GM23248 (cell line): Measurements from ENCODE around the gene SPA17. TPM values are rescaled to one million over a fixed set of nuclear protein-coding genes. Genes with fewer than 3 reads are reported as not detected.

Source experiments
- DNase-seq: peaks from one replicate; pipeline ENCODE4 v3.0.0-alpha.2; 2015
- H2AFZ ChIP-seq: fragments of 200-600 bp; sonication (generic); 2 replicates; pipeline ENCODE4 v1.6.1; 2016; ENCODE audit warnings: antibody characterized with exemption
- H3F3A ChIP-seq: fragments of 200-600 bp; sonication (generic); 2 replicates; pipeline ENCODE4 v1.6.1; 2016; ENCODE audit warnings: mild to moderate bottlenecking, antibody characterized with exemption, mixed run types; ENCODE audit not compliant: insufficient read depth
- H3K27ac ChIP-seq: fragments of 200-600 bp; sonication (generic); 2 replicates; pipeline ENCODE4 v1.5.1; 2016; ENCODE audit warnings: mild to moderate bottlenecking
- H3K27me3 ChIP-seq: fragments of 200-600 bp; sonication (generic); replicated peaks from 2 replicates; pipeline ENCODE4 v1.6.1; 2016; ENCODE audit warnings: mild to moderate bottlenecking; ENCODE audit not compliant: insufficient read depth
- H3K36me3 ChIP-seq: fragments of 200-600 bp; sonication (generic); 2 replicates; pipeline ENCODE4 v1.6.1; 2016; ENCODE audit warnings: low read depth, mild to moderate bottlenecking
- H3K4me1 ChIP-seq: fragments of 200-600 bp; sonication (generic); 2 replicates; pipeline ENCODE4 v1.6.1; 2016; ENCODE audit warnings: mild to moderate bottlenecking; ENCODE audit not compliant: insufficient read depth
- H3K4me2 ChIP-seq: fragments of 200-600 bp; sonication (generic); one replicate; pipeline ENCODE4 v1.6.1; 2016; ENCODE audit warnings: mild to moderate bottlenecking; ENCODE audit not compliant: unreplicated experiment
- H3K4me3 ChIP-seq: fragments of 200-600 bp; sonication (generic); 2 replicates; pipeline ENCODE4 v1.5.1; 2016; ENCODE audit warnings: mild to moderate bottlenecking
- H3K79me2 ChIP-seq: fragments of 200-600 bp; sonication (generic); 2 replicates; pipeline ENCODE4 v1.6.1; 2016; ENCODE audit warnings: mild to moderate bottlenecking; ENCODE audit not compliant: insufficient read depth
- H3K9ac ChIP-seq: fragments of 200-600 bp; sonication (generic); 2 replicates; pipeline ENCODE4 v1.6.1; 2016; ENCODE audit warnings: mild to moderate bottlenecking
- H3K9me2 ChIP-seq: fragments of 200-600 bp; sonication (generic); 2 replicates; pipeline ENCODE4 v1.6.1; 2016; ENCODE audit warnings: mixed run types, mild to moderate bottlenecking, moderate library complexity; ENCODE audit not compliant: insufficient read depth
- H3K9me3 ChIP-seq: fragments of 200-600 bp; sonication (generic); one replicate; pipeline ENCODE4 v1.6.1; 2017; ENCODE audit warnings: low read depth
- H4K20me1 ChIP-seq: fragments of 200-600 bp; sonication (generic); 2 replicates; pipeline ENCODE4 v1.6.0; 2016; ENCODE audit not compliant: insufficient read depth
- EZH2 ChIP-seq: fragments of 200-600 bp; sonication (generic); IDR thresholded peaks from 2 replicates; pipeline ENCODE4 v1.6.1; 2018; ENCODE audit warnings: antibody characterized with exemption, mild to moderate bottlenecking; ENCODE audit not compliant: insufficient read depth, poor library complexity, severe bottlenecking
- EZH2phosphoT487 ChIP-seq: fragments of 200-600 bp; sonication (generic); IDR thresholded peaks from 2 replicates; pipeline ENCODE4 v1.6.1; 2018; ENCODE audit warnings: antibody characterized with exemption, moderate library complexity, mild to moderate bottlenecking, low read depth; ENCODE audit not compliant: insufficient read depth
- WGBS, 2 experiments: methylation state at CpG; one replicate each; pipeline ENCODE4 v1.1.6; 2015 to 2017; ENCODE audit warnings: low lambda C conversion rate in 2 of 2, low coverage in 1 of 2; ENCODE audit errors: missing lambda C conversion rate in 2 of 2; 5-methylcytosine and 5-hydroxymethylcytosine counted together
- in situ Hi-C: fragments of 300-500 bp; cut with MboI; formaldehyde crosslinking; loops from 2 replicates; pipeline ENCODE4 v1.15.0; 2020
- polyA plus RNA-seq: library from polyadenylated mRNA; unstranded; fragments of >200 nt; fragmentation: Nextera tagmentation; extraction: Ambion mirVana; gene quantifications from 2 replicates; pipeline ENCODE4 v1.2.1, GENCODE V29; 2016
- total RNA-seq: library from RNA; depleted of rRNA; stranded (reverse); fragments of >200 nt; shearing (Covaris generic); gene quantifications from 2 replicates; pipeline ENCODE4 v1.2.3, GENCODE V29; 2014

SPA17 gene
- total and polyA plus RNA-seq, 2 experiments from 2014 or later, result 6.5 to 14.0 TPM

GRCh38 chr11:124737638-124738305 is 64.1 kb downstream of the SPA17 start:
- Histone ChIP-seq H3K4me1 (no peaks in the 10 kb centered on the region), H2AFZ (no peak overlapping the region), H3K9me2 (no peaks in the 10 kb centered on the region), H3K4me3 (no peak overlapping the region), H3K79me2 (no peaks in the 10 kb centered on the region), H4K20me1 (no peaks in the 10 kb centered on the region), H3K4me2 (no peak overlapping the region), H3K9me3 (no peaks in the 10 kb centered on the region), H3K27ac (no peak overlapping the region), H3K27me3 (peaks cover 34% of the 10 kb centered on the region), H3K36me3 (no peaks in the 10 kb centered on the region), H3K9ac (no peak overlapping the region), H3F3A (no peaks in the 10 kb centered on the region)
- in situ Hi-C loops, result no loop called here
- no peak for DNase-seq
- TF ChIP-seq EZH2phosphoT487 (no peak), EZH2 (no peak)
- WGBS, 2 experiments, result 74 to 75% methylated on average over 7 of the region's 7 CpGs

- Histone ChIP-seq H3K4me1 (no peaks in the 10 kb centered on the region), H3K9ac (no peak overlapping the region), H3K36me3 (no peaks in the 10 kb centered on the region), H3F3A (no peaks in the 10 kb centered on the region), H3K4me3 (peak overlapping the region; percentile 67), H3K4me2 (peak overlapping the region; percentile 87), H3K79me2 (no peaks in the 10 kb centered on the region), H4K20me1 (no peaks in the 10 kb centered on the region), H2AFZ (no peak overlapping the region; the same call in 1 of the 2 replicates), H3K9me2 (no peaks in the 10 kb centered on the region), H3K27ac (no peak overlapping the region), H3K27me3 (peaks cover 41% of the 10 kb centered on the region), H3K9me3 (no peaks in the 10 kb centered on the region)
- in situ Hi-C loops, result no loop called here
- TF ChIP-seq EZH2phosphoT487 (no peak), EZH2 (peak; percentile 45)
- DNase-seq, result no peak
- WGBS, 2 experiments, result 33 to 45% methylated on average over 21 of the region's 21 CpGs
These were observed 65.2 kb downstream of the SPA17 start for GRCh38 chr11:124738713-124739478.

- Histone ChIP-seq H4K20me1 (no peaks in the 10 kb centered on the region), H3K4me2 (peak within 1 kb of the TSS; percentile 87), H3K9me3 (no peaks in the 10 kb centered on the region), H3K36me3 (no peaks in the 10 kb centered on the region), H3F3A (no peaks in the 10 kb centered on the region), H3K4me3 (peak within 1 kb of the TSS; percentile 67), H3K27me3 (peaks cover 49% of the 10 kb centered on the region), H3K9ac (peak within 1 kb of the TSS; percentile 22; the same call in 1 of the 2 replicates), H3K27ac (no peak within 1 kb of the TSS), H2AFZ (peak within 1 kb of the TSS; percentile 67), H3K9me2 (no peaks in the 10 kb centered on the region), H3K4me1 (no peaks in the 10 kb centered on the region), H3K79me2 (no peaks in the 10 kb centered on the region)
- DNase-seq, result peak; percentile 95
- TF ChIP-seq EZH2 (no peak), EZH2phosphoT487 (no peak)
- in situ Hi-C loops, result no loop called here
- WGBS, 2 experiments, result 3 to 5% methylated on average over 20 to 59 of the region's 59 CpGs
These were observed 66.0 kb downstream of the SPA17 start, which contains the start of gene NRGN for GRCh38 chr11:124739479-124740276. NRGN (plus strand) TSS chr11:124739942; CDS start chr11:124740085, 143 bp downstream.

- WGBS, 2 experiments, result 4 to 5% methylated on average over 33 to 37 of the region's 37 CpGs
- Histone ChIP-seq H3K9me2 (no peaks in the 10 kb centered on the region), H2AFZ (peak overlapping the region; percentile 67), H3K9ac (peak overlapping the region; percentile 22; the same call in 1 of the 2 replicates), H4K20me1 (no peaks in the 10 kb centered on the region), H3K27ac (no peak overlapping the region), H3K36me3 (no peaks in the 10 kb centered on the region), H3K79me2 (no peaks in the 10 kb centered on the region), H3K4me2 (peak overlapping the region; percentile 87), H3K4me1 (no peaks in the 10 kb centered on the region), H3K4me3 (peak overlapping the region; percentile 67), H3K27me3 (peaks cover 52% of the 10 kb centered on the region), H3K9me3 (no peaks in the 10 kb centered on the region), H3F3A (no peaks in the 10 kb centered on the region)
- TF ChIP-seq EZH2 (no peak), EZH2phosphoT487 (no peak)
- in situ Hi-C loops, result no loop called here
- peak; percentile 60 for DNase-seq
These were observed 66.7 kb downstream of the SPA17 start for GRCh38 chr11:124740277-124740882.
